Activated T-helper 2 cell treated with anti-CD3 and anti-CD28 coated beads, Interferon-gamma antibody, Interleukin-2, Interleukin-4, amounts not matched to agents 10 μg/mL and 5 μg/mL and 100 μg/mL, durations not matched to agents 14 hours and 24 hours and 36 hours (primary cell): ENCODE data around the gene MYDGF. TPM values are rescaled to one million over a fixed set of nuclear protein-coding genes. Genes with fewer than 3 reads are reported as not detected.
"Not testable (repeated sequence)": the region's sequence is repeated elsewhere in the genome, so short reads cannot be mapped to it uniquely, and the experiment has no call there.

ENCODE experiments used
- DNase-seq: peaks from one replicate; pipeline ENCODE4 v3.0.0; 2021; ENCODE audit warnings: low spot score
- H3K27ac Mint-ChIP-seq: one replicate; pipeline ENCODE4 v1.8.0; 2021; ENCODE audit warnings: mixed read lengths
- H3K27me3 Mint-ChIP-seq: one replicate; pipeline ENCODE4 v1.8.0; 2021; ENCODE audit warnings: low read depth, mixed read lengths
- H3K36me3 Mint-ChIP-seq: one replicate; pipeline ENCODE4 v1.8.0; 2021; ENCODE audit warnings: low read depth, mixed read lengths
- H3K4me1 Mint-ChIP-seq: one replicate; pipeline ENCODE4 v1.8.0; 2021; ENCODE audit warnings: low read depth, mixed read lengths
- H3K4me3 Mint-ChIP-seq: one replicate; pipeline ENCODE4 v1.8.0; 2021; ENCODE audit warnings: low read depth, mild to moderate bottlenecking, moderate library complexity, mixed read lengths
- H3K9me3 Mint-ChIP-seq: one replicate; pipeline ENCODE4 v1.8.0; 2021; ENCODE audit warnings: mixed read lengths
- intact Hi-C: fragments of 100-400 bp; cut with micrococcal nuclease; formaldehyde crosslinking; loops from one replicate; pipeline ENCODE4 v1.15.1; 2023
- total RNA-seq: library from RNA; stranded (reverse); gene quantifications from 2 replicates; pipeline ENCODE4 v1.2.3, GENCODE V29; 2022

Gene MYDGF
- total RNA-seq, result 105 and 110 TPM in 2 replicates

DNA sequence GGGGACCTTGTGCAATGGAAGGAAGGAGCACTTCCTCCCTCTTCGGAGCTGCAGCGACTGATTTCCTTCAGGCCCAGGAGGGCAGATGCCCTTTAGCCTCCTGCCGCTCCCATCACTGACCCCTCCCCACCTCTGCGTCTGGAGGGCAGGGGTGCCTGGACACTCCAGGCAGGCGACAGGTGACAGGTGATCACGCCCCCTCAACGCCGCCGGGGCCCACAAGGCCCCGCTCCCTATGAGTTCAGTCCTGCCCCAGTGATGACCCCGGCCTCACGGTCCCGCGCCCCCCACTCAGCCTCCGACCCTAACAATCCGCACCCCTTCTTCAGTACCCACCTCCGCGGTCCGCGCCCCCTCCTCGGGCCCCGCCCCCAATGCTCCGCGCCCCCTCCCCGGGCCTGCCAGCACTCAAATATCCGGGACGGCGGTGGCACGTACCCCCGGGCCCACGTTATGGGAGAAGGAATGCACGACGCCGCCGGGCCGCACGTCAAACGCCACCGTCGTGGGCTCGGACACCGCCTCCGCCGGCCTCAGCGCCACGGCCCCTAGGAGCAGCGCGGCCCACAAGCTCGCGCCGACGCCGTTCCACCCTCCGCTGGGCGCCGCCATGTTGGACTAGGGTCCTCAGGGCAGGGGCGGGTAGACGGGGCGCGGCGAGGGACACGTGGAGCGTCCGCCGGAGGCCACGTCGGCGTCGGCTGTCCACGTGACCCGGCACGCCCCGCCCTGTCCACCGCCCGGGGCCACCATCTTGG, at the start of gene MYDGF:
Gene MYDGF, minus strand, starts transcription at position 620 of the 758 bp plus-strand sequence. Its CDS starts 8 bp downstream, at position 612.
- Mint-ChIP-seq H3K9me3 (no peaks in the 10 kb centered on the region), H3K4me1 (peaks cover 11% of the 10 kb centered on the region), H3K4me3 (peak within 1 kb of the TSS; percentile 87), H3K36me3 (peaks cover 27% of the 10 kb centered on the region), H3K27me3 (no peaks in the 10 kb centered on the region), H3K27ac (peak within 1 kb of the TSS; percentile 72)
- intact Hi-C loops, result loop anchor here (1.0 kb wide), 2 partner anchors 53 to 121 kb away; partner anchors contain the start of genes DPP9 and FEM1A
- peak; percentile 89 for DNase-seq

DNA sequence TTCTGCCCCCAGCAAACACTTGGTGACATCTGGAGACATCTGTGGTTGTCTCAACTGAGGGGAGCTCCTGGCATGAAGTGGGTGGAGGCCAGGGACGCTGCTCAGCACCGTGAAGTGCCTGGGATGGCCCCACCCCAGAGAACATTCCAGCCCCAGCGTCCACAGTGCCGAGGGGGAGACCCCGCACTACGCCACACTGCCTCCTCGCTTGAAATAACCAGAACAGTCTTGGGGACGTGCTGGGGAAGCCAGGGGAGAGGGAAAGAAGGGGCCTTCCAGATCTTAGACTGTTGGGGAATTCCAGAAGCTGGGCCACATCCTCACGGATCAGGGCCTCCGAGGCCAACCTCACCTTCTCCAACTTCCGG, 49.3 kb upstream of the MYDGF start:
- DNase-seq, result no peak
- no peak overlapping the region for H3K27ac Mint-ChIP-seq
- H3K27me3 Mint-ChIP-seq, result no peaks in the 10 kb centered on the region
- H3K9me3 Mint-ChIP-seq, result no peaks in the 10 kb centered on the region
- intact Hi-C loops, result no loop called here
- H3K4me1 Mint-ChIP-seq, result peaks cover 8% of the 10 kb centered on the region
- H3K4me3 Mint-ChIP-seq, result no peak overlapping the region
- H3K36me3 Mint-ChIP-seq, result peaks cover 57% of the 10 kb centered on the region

DNA sequence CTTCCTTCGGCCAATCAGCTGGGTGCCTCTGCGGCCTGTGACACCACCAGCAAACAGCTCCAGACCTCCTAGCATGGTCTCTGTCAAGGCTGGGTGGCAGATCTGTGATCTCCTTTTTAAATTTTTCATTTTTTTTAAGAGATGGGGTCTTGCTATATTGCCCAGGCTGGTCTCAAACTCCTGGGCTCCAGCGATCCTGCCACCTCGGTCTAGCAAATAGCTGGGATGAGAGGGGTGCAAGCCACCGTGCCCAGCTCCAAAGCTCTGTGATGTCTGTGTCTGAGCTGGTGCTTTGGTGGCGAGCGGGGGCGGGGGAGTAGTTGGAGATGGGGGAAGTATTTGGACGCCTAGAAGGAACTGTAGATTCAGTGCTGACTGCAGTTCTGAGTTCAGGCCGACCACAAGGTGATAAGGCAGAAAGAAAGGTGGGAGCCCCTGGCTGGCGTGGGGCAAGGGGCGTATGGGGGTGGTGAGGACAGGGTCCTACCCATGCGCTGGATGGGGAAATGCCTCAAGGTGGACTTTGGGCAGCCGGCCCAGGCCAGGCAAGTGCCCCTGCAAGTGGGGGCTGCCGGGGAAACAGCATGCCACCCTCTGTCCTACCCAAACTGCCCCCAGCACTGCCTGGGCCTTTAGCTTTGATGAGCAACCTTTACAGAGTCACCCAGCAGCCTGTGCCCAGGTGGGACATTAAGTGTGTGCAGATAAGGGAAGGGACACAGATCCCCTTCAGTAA, 48.0 kb upstream of the MYDGF start:
- H3K27ac Mint-ChIP-seq, result no peak overlapping the region
- intact Hi-C loops, result no loop called here
- no peaks in the 10 kb centered on the region for H3K9me3 Mint-ChIP-seq

DNA sequence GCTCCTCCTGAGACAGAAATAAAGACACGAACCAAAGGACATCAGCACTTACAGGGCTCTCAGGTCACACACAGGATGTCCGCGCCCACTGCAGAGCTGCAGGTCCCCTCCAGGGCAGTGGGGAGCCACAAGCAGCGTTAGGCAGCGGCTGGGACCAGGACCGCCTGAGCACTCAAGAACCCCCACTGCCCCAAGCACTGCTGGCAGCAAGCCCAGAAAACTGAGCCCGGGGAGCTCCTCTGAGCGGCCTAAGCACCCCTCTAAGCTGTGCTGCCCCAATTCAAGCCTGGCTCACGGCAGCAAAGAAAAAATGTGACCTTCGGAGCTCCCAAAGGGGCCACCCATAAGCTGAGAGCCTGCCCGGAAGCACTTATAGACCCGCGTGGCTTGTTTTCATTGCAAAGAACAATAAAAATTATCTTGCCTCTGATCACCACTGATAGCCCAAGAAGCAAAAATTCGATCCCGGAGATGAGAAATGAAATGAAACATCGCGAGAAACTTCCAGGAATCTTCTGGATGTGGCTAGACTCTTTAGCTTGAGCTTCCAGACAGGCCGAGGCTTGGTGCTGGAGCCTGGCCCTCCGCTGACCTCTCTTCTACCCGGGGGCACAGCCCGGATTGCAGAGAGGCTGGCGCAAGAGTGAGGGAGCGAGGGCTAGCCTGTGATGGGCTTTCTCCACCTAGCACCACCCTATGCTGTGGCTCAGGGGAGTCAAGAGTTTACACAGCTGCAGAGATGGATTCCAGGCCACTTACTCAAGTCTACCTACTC, 47.2 kb upstream of the MYDGF start:
- Mint-ChIP-seq H3K4me1 (peaks cover 8% of the 10 kb centered on the region), H3K27ac (no peak overlapping the region), H3K9me3 (no peaks in the 10 kb centered on the region), H3K36me3 (peaks cover 62% of the 10 kb centered on the region), H3K27me3 (no peaks in the 10 kb centered on the region), H3K4me3 (no peak overlapping the region)
- intact Hi-C loops, result no loop called here
- no peak for DNase-seq

More for the DNA sequence above, 48.0 kb upstream of the MYDGF start:
- Mint-ChIP-seq H3K27me3 (no peaks in the 10 kb centered on the region), H3K4me3 (no peak overlapping the region), H3K4me1 (peaks cover 8% of the 10 kb centered on the region), H3K36me3 (peaks cover 63% of the 10 kb centered on the region)
- DNase-seq, result no peak

DNA sequence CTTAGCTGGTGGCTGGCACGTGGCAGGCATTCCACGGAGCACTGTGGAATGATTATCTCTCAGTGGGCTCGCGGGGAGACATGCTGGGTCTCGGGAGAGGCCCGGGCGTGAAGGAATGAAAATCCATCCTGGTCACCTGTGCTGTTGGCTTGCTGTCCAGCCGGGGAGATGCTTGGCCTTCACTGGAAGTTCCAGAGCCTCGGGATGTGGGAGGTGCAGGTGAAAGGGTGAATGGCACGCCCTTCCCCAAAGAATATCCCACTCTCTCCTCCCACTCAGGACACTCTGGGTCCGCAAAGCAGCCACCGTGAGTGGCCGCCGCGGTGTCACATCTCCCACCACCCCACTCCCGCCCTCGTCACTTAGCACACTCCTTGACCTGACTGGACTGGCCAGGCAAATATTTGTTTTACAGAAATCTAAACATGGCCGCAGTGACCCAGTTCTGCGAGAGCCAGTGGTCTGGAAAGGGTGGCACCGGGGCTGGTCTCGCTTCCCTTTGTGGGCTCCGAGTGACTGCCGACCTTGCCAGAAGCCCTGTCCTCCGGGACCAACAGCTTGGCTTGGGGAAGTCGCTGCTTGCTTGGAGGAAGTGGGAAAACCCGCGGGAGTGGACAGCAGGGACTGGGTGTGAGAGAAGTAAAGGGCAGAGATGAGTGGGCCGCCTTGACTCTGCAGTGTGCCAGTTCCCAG, 45.5 kb upstream of the MYDGF start:
- H3K27ac Mint-ChIP-seq, result no peak overlapping the region
- H3K27me3 Mint-ChIP-seq, result no peaks in the 10 kb centered on the region
- H3K36me3 Mint-ChIP-seq, result peaks cover 69% of the 10 kb centered on the region
- no peak for DNase-seq
- intact Hi-C loops, result no loop called here
- H3K9me3 Mint-ChIP-seq, result no peaks in the 10 kb centered on the region
- no peak overlapping the region for H3K4me3 Mint-ChIP-seq
- peaks cover 3% of the 10 kb centered on the region for H3K4me1 Mint-ChIP-seq

- H3K9me3 Mint-ChIP-seq, H3K4me3 Mint-ChIP-seq, H3K27me3 Mint-ChIP-seq, H3K4me1 Mint-ChIP-seq, intact Hi-C loops, H3K27ac Mint-ChIP-seq, DNase-seq: not testable (repeated sequence)
- peaks cover 67% of the 10 kb centered on the region for H3K36me3 Mint-ChIP-seq
These were observed 45.0 kb upstream of the MYDGF start for GRCh38 chr19:4715178-4715528.

DNA sequence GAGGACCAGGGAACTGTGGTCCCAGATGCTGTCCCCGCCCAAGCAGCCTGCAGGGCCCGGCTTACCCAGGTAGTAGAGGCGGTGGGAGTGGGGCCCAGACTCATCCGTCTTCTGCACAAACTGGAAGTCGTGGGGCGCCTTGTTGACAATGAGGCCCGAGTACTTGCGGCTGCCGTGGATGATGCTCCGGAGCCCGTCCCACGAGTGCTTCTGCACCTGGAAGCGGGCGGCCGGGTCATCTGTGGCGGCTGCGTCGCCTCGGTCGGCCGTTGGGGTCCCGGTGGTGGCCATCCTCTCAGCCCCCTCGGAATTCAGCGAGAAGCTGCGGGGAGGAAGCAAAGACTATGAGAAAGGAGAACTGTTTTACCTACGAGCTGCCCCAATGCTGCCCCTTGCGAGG, 43.9 kb upstream of the MYDGF start:
- no peak overlapping the region for H3K27ac Mint-ChIP-seq
- H3K4me3 Mint-ChIP-seq, result no peak overlapping the region
- H3K36me3 Mint-ChIP-seq, result peaks cover 68% of the 10 kb centered on the region
- no peaks in the 10 kb centered on the region for H3K27me3 Mint-ChIP-seq
- no peak for DNase-seq
- H3K9me3 Mint-ChIP-seq, result no peaks in the 10 kb centered on the region
- intact Hi-C loops, result no loop called here
- H3K4me1 Mint-ChIP-seq, result peaks cover 2% of the 10 kb centered on the region

GRCh38 chr19:4713384-4713951, 43.3 kb upstream of the MYDGF start:
- H3K4me1 Mint-ChIP-seq, result peaks cover 2% of the 10 kb centered on the region
- H3K27me3 Mint-ChIP-seq, result no peaks in the 10 kb centered on the region
- no peak for DNase-seq
- no peak overlapping the region for H3K4me3 Mint-ChIP-seq
- H3K9me3 Mint-ChIP-seq, result no peaks in the 10 kb centered on the region
- H3K27ac Mint-ChIP-seq, result no peak overlapping the region
- intact Hi-C loops, result no loop called here
- peaks cover 65% of the 10 kb centered on the region for H3K36me3 Mint-ChIP-seq

- Mint-ChIP-seq H3K27ac (no peak overlapping the region), H3K36me3 (peaks cover 64% of the 10 kb centered on the region), H3K4me3 (no peak overlapping the region), H3K9me3 (no peaks in the 10 kb centered on the region), H3K4me1 (peaks cover 2% of the 10 kb centered on the region), H3K27me3 (no peaks in the 10 kb centered on the region)
- no peak for DNase-seq
- intact Hi-C loops, result no loop called here
These were observed 42.6 kb upstream of the MYDGF start for GRCh38 chr19:4712771-4713170.

DNA sequence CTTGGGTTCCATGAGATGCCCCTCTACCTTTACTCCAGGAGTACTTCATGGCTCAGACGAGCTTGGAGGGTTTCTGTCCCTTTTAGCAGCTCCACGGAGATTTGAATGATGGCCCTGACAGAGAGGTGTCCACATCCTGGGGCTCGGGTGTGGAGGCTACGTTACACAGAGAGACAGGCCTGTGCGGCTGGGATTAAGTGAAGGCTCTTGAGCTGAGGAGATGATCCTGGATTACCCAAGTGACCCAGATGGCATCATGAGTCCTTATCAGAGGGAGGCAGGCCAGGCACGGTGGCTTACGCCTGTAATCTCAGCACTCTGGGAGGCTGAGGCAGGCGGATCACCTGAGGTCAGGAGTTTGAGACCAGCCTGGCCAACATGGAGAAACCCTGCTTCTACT, 41.1 kb upstream of the MYDGF start:
- Mint-ChIP-seq H3K36me3 (peaks cover 51% of the 10 kb centered on the region), H3K27ac (no peak overlapping the region), H3K4me1 (peaks cover 2% of the 10 kb centered on the region), H3K9me3 (no peaks in the 10 kb centered on the region), H3K4me3 (no peak overlapping the region), H3K27me3 (no peaks in the 10 kb centered on the region)
- no peak for DNase-seq
- intact Hi-C loops, result no loop called here

DNA sequence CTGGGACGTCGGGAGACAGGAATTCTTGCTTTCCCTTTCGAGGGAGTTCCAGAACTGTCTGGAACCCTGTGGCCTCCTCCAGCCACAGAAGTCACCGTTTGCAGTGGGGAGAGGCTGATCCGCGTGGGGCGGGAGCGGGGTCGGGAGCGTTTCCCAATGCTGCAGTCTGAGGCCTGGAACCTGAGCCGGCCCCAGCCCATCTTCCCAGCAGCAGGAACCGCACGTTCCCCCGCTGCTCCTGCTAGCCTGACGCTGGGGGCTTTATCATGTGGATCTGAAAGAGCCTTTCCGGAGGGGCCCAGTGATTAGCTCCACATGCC, 40.1 kb upstream of the MYDGF start:
- Mint-ChIP-seq H3K27ac (no peak overlapping the region), H3K27me3 (no peaks in the 10 kb centered on the region), H3K4me3 (no peak overlapping the region), H3K4me1 (peaks cover 2% of the 10 kb centered on the region), H3K36me3 (peaks cover 45% of the 10 kb centered on the region), H3K9me3 (no peaks in the 10 kb centered on the region)
- DNase-seq, result no peak
- intact Hi-C loops, result no loop called here

- Mint-ChIP-seq H3K27ac (peak overlapping the region; percentile 43), H3K9me3 (no peaks in the 10 kb centered on the region), H3K4me3 (no peak overlapping the region), H3K4me1 (peaks cover 2% of the 10 kb centered on the region), H3K27me3 (no peaks in the 10 kb centered on the region), H3K36me3 (peaks cover 41% of the 10 kb centered on the region)
- intact Hi-C loops, result no loop called here
- DNase-seq, result no peak
These were observed 39.5 kb upstream of the MYDGF start for GRCh38 chr19:4709440-4710280.
